Activated CD8-positive, alpha-beta memory T cell treated with anti-CD3 and anti-CD28 coated beads, Interleukin-2, amount 10 ng/mL, durations not matched to agents 7 days and 5 days (primary cell): ENCODE measurements around the gene CCL7. TPM values are rescaled to one million over a fixed set of nuclear protein-coding genes. Genes with fewer than 3 reads are reported as not detected.

ENCODE experiments used
- ATAC-seq: fragments of 150-1000 bp; cut with Tn5 transposase; one replicate; pipeline ENCODE4 v1.10.0; 2021; ENCODE audit warnings: moderate library complexity
- CTCF ChIA-PET: fragments of 350-600 bp; sonication (Branson Sonifier 250); formaldehyde crosslinking; loops from one replicate; lab custom pipeline; 2021; ENCODE audit warnings: antibody characterized with exemption; lab: Charles Lee
- DNase-seq: peaks from one replicate; pipeline ENCODE4 v3.0.0-alpha.2; 2020
- H3K27ac Mint-ChIP-seq: one replicate; pipeline ENCODE4 v1.8.0; 2021; ENCODE audit warnings: mild to moderate bottlenecking, mixed read lengths
- H3K27me3 Mint-ChIP-seq: one replicate; pipeline ENCODE4 v1.8.0; 2021; ENCODE audit warnings: mixed read lengths
- H3K36me3 Mint-ChIP-seq: one replicate; pipeline ENCODE4 v1.8.0; 2021; ENCODE audit warnings: mild to moderate bottlenecking, mixed read lengths
- H3K4me1 Mint-ChIP-seq: one replicate; pipeline ENCODE4 v1.8.0; 2021; ENCODE audit warnings: mixed read lengths
- H3K4me3 Mint-ChIP-seq: one replicate; pipeline ENCODE4 v1.8.0; 2021; ENCODE audit warnings: mild to moderate bottlenecking, moderate library complexity, mixed read lengths
- H3K9me3 Mint-ChIP-seq: one replicate; pipeline ENCODE4 v1.8.0; 2022; ENCODE audit warnings: low read depth, mixed read lengths
- total RNA-seq, 2 experiments: library from RNA; stranded (reverse); gene quantifications; one replicate each; pipeline ENCODE4 v1.2.3, GENCODE V29; 2021

The CCL7 gene
- total RNA-seq, 2 experiments from 2014 or later = not detected

- DNase-seq (no peak), ATAC-seq (no peak)
- H3K27me3 Mint-ChIP-seq = peaks cover 27% of the 10 kb centered on the region
- no peak overlapping the region for H3K27ac Mint-ChIP-seq
- no peak overlapping the region for H3K4me3 Mint-ChIP-seq
- no peaks in the 10 kb centered on the region for H3K36me3 Mint-ChIP-seq
- no peaks in the 10 kb centered on the region for H3K9me3 Mint-ChIP-seq
- H3K4me1 Mint-ChIP-seq = no peaks in the 10 kb centered on the region
- CTCF ChIA-PET = no interaction called here
These were observed 33.6 kb upstream of the CCL7 start for GRCh38 chr17:34236281-34236892.

- no peak for DNase-seq
- CTCF ChIA-PET = no interaction called here
- Mint-ChIP-seq H3K36me3 (no peaks in the 10 kb centered on the region), H3K27ac (no peak overlapping the region), H3K4me1 (no peaks in the 10 kb centered on the region), H3K4me3 (no peak overlapping the region), H3K27me3 (peaks cover 28% of the 10 kb centered on the region), H3K9me3 (no peaks in the 10 kb centered on the region)
- ATAC-seq = no peak
These were observed 32.6 kb upstream of the CCL7 start for GRCh38 chr17:34237458-34237857.

GRCh38 chr17:34241062-34241461 lies 29.0 kb upstream of the CCL7 start:
- H3K36me3 Mint-ChIP-seq = no peaks in the 10 kb centered on the region
- H3K27me3 Mint-ChIP-seq = peaks cover 25% of the 10 kb centered on the region
- H3K27ac Mint-ChIP-seq = no peak overlapping the region
- H3K9me3 Mint-ChIP-seq = no peaks in the 10 kb centered on the region
- CTCF ChIA-PET = no interaction called here
- no peak for DNase-seq
- no peak for ATAC-seq
- H3K4me1 Mint-ChIP-seq = no peaks in the 10 kb centered on the region
- H3K4me3 Mint-ChIP-seq = no peak overlapping the region

GRCh38 chr17:34242587-34243363 lies 27.2 kb upstream of the CCL7 start:
- DNase-seq (no peak), ATAC-seq (no peak)
- H3K27me3 Mint-ChIP-seq = peaks cover 26% of the 10 kb centered on the region
- no peaks in the 10 kb centered on the region for H3K9me3 Mint-ChIP-seq
- no peak overlapping the region for H3K27ac Mint-ChIP-seq
- H3K4me3 Mint-ChIP-seq = no peak overlapping the region
- CTCF ChIA-PET = no interaction called here
- H3K4me1 Mint-ChIP-seq = no peaks in the 10 kb centered on the region
- no peaks in the 10 kb centered on the region for H3K36me3 Mint-ChIP-seq

GRCh38 chr17:34243364-34244320 lies 26.4 kb upstream of the CCL7 start:
- peaks cover 25% of the 10 kb centered on the region for H3K27me3 Mint-ChIP-seq
- ATAC-seq (no peak), DNase-seq (no peak)
- CTCF ChIA-PET = no interaction called here
- H3K27ac Mint-ChIP-seq = no peak overlapping the region
- no peaks in the 10 kb centered on the region for H3K36me3 Mint-ChIP-seq
- no peak overlapping the region for H3K4me3 Mint-ChIP-seq
- no peaks in the 10 kb centered on the region for H3K4me1 Mint-ChIP-seq
- H3K9me3 Mint-ChIP-seq = no peaks in the 10 kb centered on the region

GRCh38 chr17:34245351-34245905 lies 24.6 kb upstream of the CCL7 start:
- Mint-ChIP-seq H3K4me1 (no peaks in the 10 kb centered on the region), H3K4me3 (no peak overlapping the region), H3K27ac (no peak overlapping the region), H3K36me3 (no peaks in the 10 kb centered on the region), H3K27me3 (peaks cover 20% of the 10 kb centered on the region), H3K9me3 (no peaks in the 10 kb centered on the region)
- no peak for ATAC-seq
- DNase-seq = no peak
- CTCF ChIA-PET = interaction anchor here (1.3 kb wide), 1 partner anchor 116 kb away, joined by 3 read pairs; no protein-coding TSS in a partner anchor

GRCh38 chr17:34246446-34246845 lies 23.6 kb upstream of the CCL7 start:
- Mint-ChIP-seq H3K9me3 (no peaks in the 10 kb centered on the region), H3K4me1 (no peaks in the 10 kb centered on the region), H3K36me3 (no peaks in the 10 kb centered on the region), H3K27ac (no peak overlapping the region), H3K27me3 (peaks cover 30% of the 10 kb centered on the region), H3K4me3 (no peak overlapping the region)
- CTCF ChIA-PET = no interaction called here
- ATAC-seq (no peak), DNase-seq (no peak)

GRCh38 chr17:34246881-34247280 lies 23.1 kb upstream of the CCL7 start:
- H3K4me3 Mint-ChIP-seq = no peak overlapping the region
- H3K36me3 Mint-ChIP-seq = no peaks in the 10 kb centered on the region
- no peak for DNase-seq
- H3K9me3 Mint-ChIP-seq = no peaks in the 10 kb centered on the region
- no peaks in the 10 kb centered on the region for H3K4me1 Mint-ChIP-seq
- H3K27ac Mint-ChIP-seq = no peak overlapping the region
- H3K27me3 Mint-ChIP-seq = peaks cover 34% of the 10 kb centered on the region
- no peak for ATAC-seq
- CTCF ChIA-PET = no interaction called here

- Mint-ChIP-seq H3K4me1 (no peaks in the 10 kb centered on the region), H3K4me3 (no peak overlapping the region), H3K27me3 (peaks cover 38% of the 10 kb centered on the region), H3K36me3 (no peaks in the 10 kb centered on the region), H3K27ac (no peak overlapping the region), H3K9me3 (no peaks in the 10 kb centered on the region)
- DNase-seq = no peak
- CTCF ChIA-PET = no interaction called here
- no peak for ATAC-seq
These were observed 21.5 kb upstream of the CCL7 start for GRCh38 chr17:34248511-34249024.

- ATAC-seq = no peak
- Mint-ChIP-seq H3K4me1 (no peaks in the 10 kb centered on the region), H3K36me3 (no peaks in the 10 kb centered on the region), H3K4me3 (no peak overlapping the region), H3K27ac (no peak overlapping the region), H3K27me3 (peaks cover 43% of the 10 kb centered on the region), H3K9me3 (no peaks in the 10 kb centered on the region)
- CTCF ChIA-PET = interaction anchor here (0.9 kb wide), 1 partner anchor 112 kb away, joined by 3 read pairs; no protein-coding TSS in a partner anchor
- no peak for DNase-seq
These were observed 21.0 kb upstream of the CCL7 start for GRCh38 chr17:34249061-34249460.

GRCh38 chr17:34249478-34249877 lies 20.5 kb upstream of the CCL7 start:
- Mint-ChIP-seq H3K27ac (no peak overlapping the region), H3K9me3 (no peaks in the 10 kb centered on the region), H3K4me1 (no peaks in the 10 kb centered on the region), H3K27me3 (peaks cover 47% of the 10 kb centered on the region), H3K4me3 (no peak overlapping the region), H3K36me3 (no peaks in the 10 kb centered on the region)
- CTCF ChIA-PET = interaction anchor here (0.9 kb wide), 1 partner anchor 112 kb away, joined by 3 read pairs; no protein-coding TSS in a partner anchor
- DNase-seq = no peak
- no peak for ATAC-seq

- H3K27me3 Mint-ChIP-seq = peaks cover 60% of the 10 kb centered on the region
- no peak overlapping the region for H3K4me3 Mint-ChIP-seq
- CTCF ChIA-PET = interaction anchor here (1.2 kb wide), 1 partner anchor 69 kb away, joined by 3 read pairs; no protein-coding TSS in a partner anchor
- peaks cover 2% of the 10 kb centered on the region for H3K4me1 Mint-ChIP-seq
- ATAC-seq = no peak
- H3K36me3 Mint-ChIP-seq = no peaks in the 10 kb centered on the region
- DNase-seq = no peak
- no peak overlapping the region for H3K27ac Mint-ChIP-seq
- H3K9me3 Mint-ChIP-seq = no peaks in the 10 kb centered on the region
These were observed 18.8 kb upstream of the CCL7 start for GRCh38 chr17:34251186-34251585.

- no peaks in the 10 kb centered on the region for H3K36me3 Mint-ChIP-seq
- ATAC-seq (no peak), DNase-seq (no peak)
- no peak overlapping the region for H3K4me3 Mint-ChIP-seq
- H3K4me1 Mint-ChIP-seq = peaks cover 2% of the 10 kb centered on the region
- CTCF ChIA-PET = interaction anchor here (1.0 kb wide), 1 partner anchor 109 kb away, joined by 5 read pairs; no protein-coding TSS in a partner anchor
- peaks cover 65% of the 10 kb centered on the region for H3K27me3 Mint-ChIP-seq
- H3K9me3 Mint-ChIP-seq = no peaks in the 10 kb centered on the region
- H3K27ac Mint-ChIP-seq = no peak overlapping the region
These were observed 18.0 kb upstream of the CCL7 start for GRCh38 chr17:34252095-34252443.
